ENCODE results near the gene CDK3.
"Not testable (repeated sequence)": the region's sequence is repeated elsewhere in the genome, so short reads cannot be mapped to it uniquely, and the experiment has no call there.

CDK3 gene

DNA sequence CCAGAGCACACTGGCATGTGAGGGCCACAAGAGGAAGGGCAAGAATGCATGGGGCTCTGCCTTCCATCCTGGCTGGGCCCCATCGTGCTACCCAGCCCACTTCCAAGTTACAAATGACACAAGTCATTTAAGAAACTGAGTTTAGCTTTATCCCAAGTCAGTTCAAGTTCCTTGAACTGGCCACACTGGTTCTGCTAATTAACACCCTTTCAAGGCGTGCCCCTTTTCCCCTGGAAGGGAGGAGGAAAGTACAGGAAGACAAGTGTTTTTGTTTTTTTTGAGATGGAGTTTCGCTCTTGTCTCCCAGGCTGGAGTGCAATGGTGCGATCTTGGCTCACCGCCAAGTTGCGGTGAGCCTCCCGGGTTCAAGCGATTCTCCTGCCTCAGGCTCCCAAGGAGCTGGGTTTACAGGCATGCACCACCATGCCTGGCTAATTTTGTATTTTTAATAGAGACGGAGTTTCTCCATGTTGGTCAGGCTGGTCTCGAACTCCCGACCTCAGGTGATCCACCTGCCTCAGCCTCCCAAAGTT lies 43.9 kb downstream of the CDK3 start:
- not testable (repeated sequence) for DNase-seq

DNA sequence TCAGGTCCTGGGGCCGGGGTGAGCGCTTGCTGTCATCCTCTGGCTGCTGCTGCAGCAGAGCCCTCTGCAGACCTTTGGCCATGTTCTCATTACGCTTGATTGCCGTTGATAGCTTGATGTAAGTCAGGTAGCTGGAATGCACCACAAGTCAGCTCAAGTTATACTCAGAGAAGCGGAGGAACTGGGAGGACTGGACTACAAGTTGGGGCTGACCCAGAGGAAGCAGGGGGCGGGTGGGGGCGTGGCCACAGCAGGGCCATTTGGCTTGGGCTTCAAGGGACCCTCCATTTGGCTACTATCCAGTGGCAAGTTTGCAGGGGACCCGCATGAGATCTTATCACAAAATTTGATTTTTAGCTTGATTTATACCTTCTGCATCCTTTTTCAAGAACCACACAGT lies 45.4 kb downstream of the CDK3 start:
- DNase-seq: no peak

DNA sequence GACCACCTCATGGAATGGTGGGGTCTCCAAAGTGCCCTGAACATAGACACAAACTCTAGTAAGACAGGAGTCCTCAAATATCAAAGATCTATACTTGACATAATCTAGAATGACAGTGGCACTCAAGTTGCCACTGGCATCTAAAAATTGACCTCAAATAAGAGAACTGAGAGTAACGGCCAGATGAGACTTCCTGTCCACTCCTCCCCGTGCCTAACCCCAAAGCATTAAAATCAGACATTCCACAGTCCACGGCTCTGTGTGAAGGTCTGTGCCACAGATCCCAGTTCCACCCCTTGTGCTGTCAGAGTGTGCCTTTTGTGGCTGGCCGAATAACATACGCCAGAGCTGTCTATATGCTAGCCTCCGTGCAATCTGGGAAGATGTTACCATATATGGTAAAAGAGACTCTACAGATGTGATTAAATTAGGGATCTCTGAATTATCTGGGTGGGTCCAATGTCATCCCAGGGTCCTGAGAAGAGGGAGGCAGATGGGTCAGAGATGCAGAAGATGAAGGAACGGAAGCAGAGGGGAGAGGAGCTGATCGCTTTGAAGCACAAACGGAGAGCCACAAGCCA lies 47.5 kb downstream of the CDK3 start:
- DNase-seq: no peak

DNA sequence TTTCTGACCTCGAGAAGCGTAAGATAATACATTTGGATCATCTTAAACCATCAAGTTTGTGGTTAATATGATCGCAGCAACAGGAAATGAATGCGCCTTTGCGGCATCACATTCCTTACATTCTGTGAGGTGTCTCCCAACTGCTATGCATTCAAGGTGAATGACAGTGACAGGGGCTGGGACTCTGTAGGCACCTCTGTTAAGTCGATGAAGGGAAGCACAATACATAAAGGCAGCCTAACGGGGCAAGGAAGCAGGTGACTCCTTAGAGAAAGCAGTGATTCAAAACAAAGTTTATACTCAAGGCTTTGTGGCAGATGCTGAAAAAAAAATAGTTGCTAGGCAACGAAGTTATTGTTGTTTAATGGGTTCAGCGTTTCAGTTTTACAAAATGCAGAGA lies 48.1 kb downstream of the CDK3 start:
- no peak for DNase-seq

DNA sequence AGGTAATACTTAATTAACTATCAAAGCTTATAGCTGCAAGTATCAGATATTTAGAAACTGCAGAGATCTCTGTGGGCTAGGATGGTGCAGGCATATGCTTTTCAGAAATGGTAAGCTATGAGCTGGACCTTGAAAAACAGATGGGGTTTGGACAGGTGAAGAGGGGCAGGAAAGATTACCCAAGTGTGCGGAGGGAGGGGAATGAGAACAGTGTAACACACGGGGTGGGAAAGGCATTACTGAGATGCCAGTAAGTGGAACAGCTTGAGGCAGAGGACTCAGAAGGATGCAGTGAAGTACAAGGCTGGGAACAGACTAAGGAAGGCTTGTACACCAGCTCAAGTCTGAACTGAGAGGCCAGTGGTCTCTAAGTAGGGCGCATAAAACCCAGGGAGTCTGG lies 48.6 kb downstream of the CDK3 start:
- DNase-seq: no peak

DNA sequence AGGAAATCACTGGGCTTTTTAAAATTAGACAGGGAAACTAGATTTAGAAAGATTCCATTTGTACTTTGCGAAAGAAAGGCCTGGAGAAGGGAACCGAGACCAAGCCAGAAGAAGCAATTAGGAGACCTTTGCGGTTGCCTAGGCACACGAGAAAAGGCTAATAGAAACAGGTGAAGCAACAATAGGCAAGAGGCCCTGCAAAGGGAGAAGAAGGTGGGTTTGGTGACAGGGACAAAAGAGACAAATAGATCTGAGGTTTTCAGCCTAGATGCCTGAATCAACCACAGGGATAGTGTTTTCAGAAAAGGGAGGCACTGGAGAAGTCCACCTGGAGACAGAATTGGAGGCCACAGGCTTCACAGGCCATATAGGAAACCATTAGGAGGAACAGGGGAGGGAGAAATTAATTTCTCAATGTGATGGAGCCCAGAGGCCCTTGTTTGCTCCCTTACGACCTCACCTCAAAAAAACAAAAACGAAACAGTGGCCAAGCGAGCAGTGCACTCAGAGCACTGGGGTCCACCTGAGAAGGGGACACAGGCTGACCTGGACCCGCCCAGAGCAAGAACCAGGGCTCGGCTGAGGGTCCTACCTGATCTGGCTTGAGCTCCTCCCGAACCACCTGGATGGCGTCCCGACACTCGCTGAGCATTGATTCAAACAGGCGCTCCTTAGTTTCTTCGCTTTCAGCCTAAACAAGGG lies 49.3 kb downstream of the CDK3 start:
- no peak for DNase-seq

DNA sequence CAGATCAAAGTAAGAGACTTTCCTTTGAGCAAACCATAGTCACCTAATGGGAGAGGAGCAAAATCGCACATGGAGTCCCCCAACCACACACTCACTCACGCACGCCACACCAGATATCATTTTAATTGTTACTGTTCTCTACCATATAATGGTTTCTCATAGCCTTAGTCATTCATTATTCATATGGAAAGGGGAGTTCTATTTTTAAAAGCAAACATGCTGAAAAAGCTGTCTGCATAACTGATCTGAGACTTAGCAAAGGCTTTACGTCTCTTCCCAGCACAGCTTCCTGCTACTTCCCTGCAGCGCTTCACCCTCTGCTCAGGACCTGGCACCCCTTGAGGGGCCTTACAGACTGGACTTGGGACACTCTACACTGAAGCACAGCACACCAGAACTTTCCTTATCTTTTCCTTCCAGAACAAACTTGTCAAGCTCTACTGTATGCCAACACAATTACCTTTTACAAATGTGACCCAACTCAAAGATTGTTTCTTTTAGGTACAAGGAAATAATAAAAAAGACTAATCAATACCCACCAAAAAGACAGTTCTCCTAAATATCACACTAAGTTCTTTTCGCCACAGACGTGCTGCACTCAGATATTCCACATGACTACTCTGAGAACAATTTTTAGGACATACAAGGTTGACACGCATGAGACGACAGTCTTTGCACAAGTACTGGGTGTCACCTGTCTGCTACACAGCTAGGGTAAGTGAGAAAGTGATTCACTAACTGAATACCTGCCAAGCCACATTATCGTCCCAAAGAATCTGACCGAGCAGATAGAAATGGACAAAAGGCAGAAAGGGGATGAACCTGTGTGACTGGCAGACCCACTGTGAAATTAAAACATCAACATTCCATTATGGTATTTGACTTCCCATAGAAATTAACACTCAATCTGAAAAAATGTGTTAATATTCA lies 50.1 kb downstream of the CDK3 start:
- no peak for DNase-seq

DNA sequence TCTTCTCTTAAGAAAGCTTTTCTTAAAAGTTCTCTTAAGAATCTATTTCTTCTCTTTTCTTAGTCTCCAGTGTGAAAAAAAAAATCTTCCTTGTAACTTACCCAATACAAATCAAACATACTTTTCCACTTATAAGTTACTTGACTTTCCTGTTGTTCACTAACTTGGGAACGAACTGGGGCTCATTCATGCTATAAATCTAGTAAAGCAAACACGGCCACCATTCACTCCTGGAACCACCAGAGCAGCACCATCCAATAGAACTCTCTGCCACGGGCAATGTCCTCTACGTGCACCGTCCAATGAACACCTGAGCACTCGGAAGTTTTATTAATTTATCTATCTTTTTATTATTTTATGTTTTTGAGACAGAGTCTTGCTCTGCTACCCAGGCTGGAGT lies 50.9 kb downstream of the CDK3 start:
- DNase-seq: no peak

DNA sequence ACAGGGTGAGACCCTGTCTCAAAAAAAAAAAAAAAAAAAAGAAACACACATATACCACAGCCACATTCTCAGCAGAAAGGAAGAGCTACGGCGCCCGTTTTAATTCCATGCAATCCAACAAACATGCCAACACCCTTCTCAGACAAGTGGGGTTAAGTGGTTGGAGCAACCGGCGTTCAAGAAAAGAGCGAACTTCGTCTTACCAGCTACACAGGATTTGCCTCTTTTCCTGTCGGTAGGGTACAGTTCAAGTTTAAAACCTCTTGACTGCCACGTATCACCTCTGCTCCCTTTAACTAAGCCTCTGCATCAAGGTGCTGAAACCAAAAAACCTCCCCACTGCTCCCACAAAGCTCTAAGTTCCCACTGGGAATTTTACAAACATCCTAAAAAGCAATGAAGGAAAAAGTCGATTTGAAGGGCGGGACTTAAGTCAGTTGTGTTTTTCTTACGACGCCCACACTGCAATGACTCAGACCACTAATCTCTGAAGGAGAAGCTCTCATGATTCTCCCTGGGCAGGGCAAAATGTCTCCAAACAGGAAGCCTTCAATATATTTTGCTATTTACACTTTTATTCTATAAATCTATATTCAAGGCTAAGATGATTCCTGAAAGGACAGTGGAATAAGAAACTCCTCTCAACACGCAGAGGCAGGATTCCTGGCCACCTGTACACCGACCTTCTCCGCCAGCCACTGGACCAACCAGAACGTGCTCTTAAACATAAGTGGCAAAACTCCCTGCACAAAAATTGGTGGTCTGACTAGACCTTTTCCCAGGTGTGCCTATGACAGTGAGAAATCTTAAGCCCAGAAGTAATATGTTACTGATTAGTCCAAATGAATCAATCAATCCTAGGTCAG lies 52.8 kb downstream of the CDK3 start:
- DNase-seq: no peak

DNA sequence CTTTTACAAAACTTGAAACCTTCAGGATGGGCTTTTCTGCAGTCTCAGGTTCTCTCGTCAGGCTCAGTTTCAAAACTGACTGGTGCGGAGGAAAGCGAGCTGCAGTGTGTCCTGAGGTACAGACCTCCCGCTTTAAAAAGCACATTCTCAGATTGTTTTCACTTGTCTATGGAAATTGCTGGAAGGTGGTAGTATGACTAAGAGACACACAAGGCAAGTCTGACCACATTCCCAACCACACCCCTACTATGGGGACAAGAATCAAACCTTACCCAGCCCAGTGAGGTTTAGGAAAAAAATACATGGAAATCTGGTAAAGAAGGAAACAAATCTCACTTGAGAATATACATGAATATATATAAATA lies 53.4 kb downstream of the CDK3 start:
- no peak for DNase-seq

Data from SHP77 (cell line).